T-helper 1 cell treated with Interleukin-12 subunit alpha and Interleukin-12 subunit beta and Interleukin-4 antibody, amounts not matched to agents 30 μg/mL and 1 μg/mL, for 36 hours (primary cell): ENCODE data around the gene NEDD4L.
"Not testable (repeated sequence)": the region's sequence is repeated elsewhere in the genome, so short reads cannot be mapped to it uniquely, and the experiment has no call there.

Experiments
- H3K27ac Mint-ChIP-seq: one replicate; pipeline ENCODE4 v1.8.0; 2021; ENCODE audit warnings: mild to moderate bottlenecking, mixed read lengths
- H3K27me3 Mint-ChIP-seq: one replicate; pipeline ENCODE4 v1.8.0; 2021; ENCODE audit warnings: low read depth, mixed read lengths
- H3K36me3 Mint-ChIP-seq: one replicate; pipeline ENCODE4 v1.8.0; 2021; ENCODE audit warnings: low read depth, mixed read lengths
- H3K4me1 Mint-ChIP-seq: one replicate; pipeline ENCODE4 v1.8.0; 2021; ENCODE audit warnings: low read depth, mixed read lengths
- H3K4me3 Mint-ChIP-seq: one replicate; pipeline ENCODE4 v1.8.0; 2021; ENCODE audit warnings: mild to moderate bottlenecking, moderate library complexity, mixed read lengths
- H3K9me3 Mint-ChIP-seq: one replicate; pipeline ENCODE4 v1.8.0; 2021; ENCODE audit warnings: mixed read lengths

The NEDD4L gene

GRCh38 chr18:58418361-58418760 lies 374.3 kb downstream of the NEDD4L start:
- Mint-ChIP-seq H3K27me3 (peaks cover 9% of the 10 kb centered on the region), H3K4me3 (no peak overlapping the region), H3K36me3 (no peaks in the 10 kb centered on the region), H3K4me1 (no peaks in the 10 kb centered on the region), H3K9me3 (peaks cover 8% of the 10 kb centered on the region), H3K27ac (no peak overlapping the region)

DNA sequence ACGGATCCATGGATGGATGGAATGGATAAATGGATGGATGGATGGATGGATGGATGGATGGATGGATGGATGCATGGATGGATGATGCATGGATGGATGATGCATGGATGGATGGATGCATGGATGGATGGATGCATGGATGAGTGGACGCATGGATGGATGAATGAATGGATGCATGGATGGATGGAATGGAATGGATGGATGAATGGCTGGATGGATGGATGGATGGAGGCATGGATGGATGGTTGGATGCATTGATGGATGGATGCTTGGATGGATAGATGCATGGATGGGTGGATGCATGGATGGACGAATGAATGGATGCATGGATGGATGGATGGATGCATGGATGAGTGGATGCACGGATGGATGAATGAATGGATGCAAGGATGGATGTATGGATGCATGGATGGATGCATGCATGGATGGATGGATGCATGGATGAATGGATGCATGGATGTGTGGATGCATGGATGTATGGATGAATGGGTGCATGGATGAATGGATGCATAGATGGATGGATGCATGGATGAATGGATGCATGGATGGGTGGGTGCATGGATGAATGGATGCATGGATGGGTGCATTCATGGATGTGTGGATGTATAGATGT lies 375.7 kb downstream of the NEDD4L start:
- no peak overlapping the region for H3K27ac Mint-ChIP-seq
- peaks cover 9% of the 10 kb centered on the region for H3K27me3 Mint-ChIP-seq
- no peaks in the 10 kb centered on the region for H3K4me1 Mint-ChIP-seq
- no peaks in the 10 kb centered on the region for H3K36me3 Mint-ChIP-seq
- H3K9me3 Mint-ChIP-seq = peaks cover 8% of the 10 kb centered on the region
- H3K4me3 Mint-ChIP-seq = no peak overlapping the region

DNA sequence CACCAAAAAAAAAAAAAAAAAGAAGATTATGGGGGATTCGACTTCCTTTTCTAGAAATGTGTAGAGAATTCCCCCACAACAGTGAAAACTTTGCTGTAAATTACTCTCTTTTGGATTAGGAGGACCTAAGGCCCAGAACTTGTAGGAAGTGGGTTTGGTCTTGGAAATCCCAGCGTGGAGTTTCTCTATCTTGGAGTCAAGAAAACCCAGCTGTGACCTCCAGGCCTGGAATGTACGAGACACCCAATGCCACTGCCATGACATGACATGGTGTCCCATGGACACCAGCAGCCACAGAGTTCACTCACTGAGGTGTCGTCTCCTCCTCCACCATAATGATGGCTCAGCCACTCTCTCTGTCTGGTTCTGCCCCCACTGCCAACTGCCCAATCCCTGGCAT lies 382.6 kb downstream of the NEDD4L start:
- Mint-ChIP-seq H3K4me1 (no peaks in the 10 kb centered on the region), H3K36me3 (no peaks in the 10 kb centered on the region), H3K4me3 (no peak overlapping the region), H3K27ac (no peak overlapping the region), H3K27me3 (peaks cover 3% of the 10 kb centered on the region), H3K9me3 (no peaks in the 10 kb centered on the region)

- Mint-ChIP-seq H3K27ac (no peak overlapping the region), H3K27me3 (peaks cover 3% of the 10 kb centered on the region), H3K4me1 (no peaks in the 10 kb centered on the region), H3K9me3 (no peaks in the 10 kb centered on the region), H3K36me3 (no peaks in the 10 kb centered on the region), H3K4me3 (no peak overlapping the region)
Measured at GRCh38 chr18:58427321-58427720, 383.3 kb downstream of the NEDD4L start.

DNA sequence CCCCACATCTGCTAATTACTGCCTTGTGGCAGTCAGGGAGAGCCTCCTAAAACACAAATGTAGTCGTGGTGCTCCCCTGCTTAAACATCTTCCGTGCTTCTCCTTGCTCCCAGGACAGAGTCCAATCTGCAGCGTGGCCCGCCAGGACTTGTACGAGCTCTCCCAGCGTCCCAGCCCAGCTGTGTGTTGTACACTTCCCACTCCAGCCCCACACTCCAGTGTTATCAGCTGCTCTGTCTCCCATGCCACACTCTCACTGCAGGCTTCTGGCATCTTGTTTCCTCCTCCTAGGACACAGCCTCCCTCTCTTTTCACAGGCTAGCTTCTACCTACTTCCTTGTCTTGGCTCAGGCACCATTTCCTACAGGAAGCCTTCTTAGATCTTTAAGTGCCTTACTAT lies 385.4 kb downstream of the NEDD4L start:
- Mint-ChIP-seq H3K27me3 (peaks cover 2% of the 10 kb centered on the region), H3K4me3 (no peak overlapping the region), H3K9me3 (no peaks in the 10 kb centered on the region), H3K27ac (no peak overlapping the region), H3K4me1 (no peaks in the 10 kb centered on the region), H3K36me3 (no peaks in the 10 kb centered on the region)

DNA sequence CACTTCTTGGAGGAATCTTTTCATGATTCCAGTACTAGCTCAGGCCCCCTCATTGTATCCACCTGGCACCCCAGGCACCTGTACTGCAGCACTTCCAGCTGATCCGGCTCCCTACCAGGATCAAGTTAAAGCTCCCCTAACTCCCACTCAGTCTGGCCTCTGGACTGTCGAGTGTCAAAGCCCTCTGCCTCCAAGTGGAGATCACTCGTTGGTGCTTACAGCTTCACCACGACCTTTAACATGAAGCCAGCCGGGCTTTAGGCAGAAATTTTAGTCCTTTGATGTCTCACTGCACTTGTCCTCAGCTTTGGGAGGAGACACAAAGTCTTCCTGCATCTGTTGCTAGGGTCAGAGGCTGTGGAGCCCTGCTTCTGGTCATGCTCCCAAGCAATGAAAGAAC lies 387.2 kb downstream of the NEDD4L start:
- Mint-ChIP-seq H3K4me3 (no peak overlapping the region), H3K27ac (no peak overlapping the region), H3K4me1 (no peaks in the 10 kb centered on the region), H3K9me3 (no peaks in the 10 kb centered on the region), H3K27me3 (peaks cover 11% of the 10 kb centered on the region), H3K36me3 (no peaks in the 10 kb centered on the region)

DNA sequence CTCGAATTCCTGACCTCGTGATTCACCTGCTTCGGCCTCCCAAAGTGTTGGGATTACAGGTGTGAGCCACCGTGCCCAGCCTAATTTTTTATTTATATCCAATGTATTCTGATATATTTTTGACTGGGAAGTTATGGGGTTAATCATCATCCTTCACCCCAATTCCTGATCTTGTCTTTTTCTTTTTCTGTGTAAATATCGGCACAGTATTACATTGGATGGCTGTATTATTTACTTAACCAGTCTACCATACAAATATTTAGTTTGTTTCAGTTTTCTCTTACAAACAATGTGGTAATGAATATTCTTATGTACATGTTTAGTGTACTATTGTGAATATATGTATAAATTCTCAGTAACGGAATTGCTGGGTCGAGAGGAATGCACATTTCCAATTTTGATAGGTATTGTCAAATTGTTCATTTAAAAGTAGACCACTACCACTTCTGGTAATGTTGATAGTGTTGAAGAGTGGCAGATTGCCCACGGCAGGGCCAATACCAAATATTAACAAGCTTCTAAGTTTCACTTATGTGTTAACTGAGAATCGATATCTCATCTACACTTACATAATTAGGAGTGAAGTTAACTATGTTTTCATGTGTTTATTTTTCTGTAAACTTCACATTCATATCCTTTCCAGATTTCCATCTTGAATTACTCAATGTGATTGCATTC lies 388.2 kb downstream of the NEDD4L start:
- H3K9me3 Mint-ChIP-seq = no peaks in the 10 kb centered on the region
- no peak overlapping the region for H3K27ac Mint-ChIP-seq
- no peaks in the 10 kb centered on the region for H3K4me1 Mint-ChIP-seq
- H3K27me3 Mint-ChIP-seq = peaks cover 11% of the 10 kb centered on the region
- H3K36me3 Mint-ChIP-seq = no peaks in the 10 kb centered on the region
- no peak overlapping the region for H3K4me3 Mint-ChIP-seq

- not testable (repeated sequence) for H3K27ac Mint-ChIP-seq
Measured at GRCh38 chr18:58435221-58436005, 391.4 kb downstream of the NEDD4L start.

GRCh38 chr18:58438161-58438957 lies 394.3 kb downstream of the NEDD4L start:
- peaks cover 11% of the 10 kb centered on the region for H3K27me3 Mint-ChIP-seq
- H3K9me3 Mint-ChIP-seq = no peaks in the 10 kb centered on the region
- H3K4me3 Mint-ChIP-seq = peak overlapping the region; percentile 80
- peaks cover 3% of the 10 kb centered on the region for H3K36me3 Mint-ChIP-seq
- peak overlapping the region; percentile 93 for H3K27ac Mint-ChIP-seq
- H3K4me1 Mint-ChIP-seq = peaks cover 17% of the 10 kb centered on the region

More at GRCh38 chr18:58435221-58436005, 391.4 kb downstream of the NEDD4L start:
- peaks cover 17% of the 10 kb centered on the region for H3K4me1 Mint-ChIP-seq
- H3K36me3 Mint-ChIP-seq, H3K4me3 Mint-ChIP-seq, H3K9me3 Mint-ChIP-seq: not testable (repeated sequence)
- peaks cover 11% of the 10 kb centered on the region for H3K27me3 Mint-ChIP-seq

DNA sequence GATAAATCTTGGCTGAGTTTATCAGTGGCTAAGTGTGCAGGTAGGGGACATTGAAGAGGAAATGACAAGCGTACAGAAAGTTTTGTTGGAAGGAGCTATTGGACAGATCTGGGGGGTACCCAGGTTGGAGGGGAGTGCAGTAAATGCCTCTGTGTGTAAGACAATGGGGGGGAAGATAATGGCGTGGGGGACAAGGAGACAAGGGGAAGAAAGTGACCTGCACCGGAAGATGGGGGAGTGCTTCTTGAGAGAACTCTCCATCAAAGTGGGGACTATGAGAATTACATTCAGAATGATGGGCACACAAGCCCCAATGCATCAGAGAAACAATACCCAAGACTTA lies 394.9 kb downstream of the NEDD4L start:
- Mint-ChIP-seq H3K27me3 (peaks cover 11% of the 10 kb centered on the region), H3K36me3 (peaks cover 3% of the 10 kb centered on the region), H3K9me3 (no peaks in the 10 kb centered on the region), H3K27ac (peak overlapping the region; percentile 93), H3K4me3 (peak overlapping the region; percentile 80), H3K4me1 (peaks cover 17% of the 10 kb centered on the region)

DNA sequence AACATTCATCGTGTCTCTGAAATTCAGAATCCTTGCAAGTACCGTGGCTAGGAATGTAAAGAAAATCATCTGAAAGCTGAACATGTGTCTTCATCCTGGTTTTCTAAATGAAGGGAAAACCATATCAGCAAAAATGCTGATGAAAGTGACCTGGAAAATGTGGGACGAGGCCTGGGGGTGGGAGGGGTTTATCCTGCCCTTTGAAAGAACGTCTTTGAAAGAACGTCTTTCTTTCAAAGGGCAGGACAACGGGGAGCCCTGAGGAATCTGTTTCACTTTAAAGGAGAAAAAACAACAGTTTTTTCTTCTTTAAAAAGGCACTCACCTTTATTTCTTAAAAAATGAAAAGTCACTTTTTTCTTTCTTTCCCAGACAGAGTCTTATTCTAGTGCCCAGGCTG lies 399.6 kb downstream of the NEDD4L start:
- Mint-ChIP-seq H3K36me3 (no peaks in the 10 kb centered on the region), H3K9me3 (no peaks in the 10 kb centered on the region), H3K27me3 (peaks cover 6% of the 10 kb centered on the region), H3K4me1 (peaks cover 6% of the 10 kb centered on the region), H3K27ac (no peak overlapping the region), H3K4me3 (no peak overlapping the region)

- Mint-ChIP-seq H3K9me3 (no peaks in the 10 kb centered on the region), H3K4me1 (no peaks in the 10 kb centered on the region), H3K27me3 (peaks cover 17% of the 10 kb centered on the region), H3K27ac (no peak overlapping the region), H3K4me3 (no peak overlapping the region), H3K36me3 (no peaks in the 10 kb centered on the region)
Measured at GRCh38 chr18:58446391-58447060, 402.5 kb downstream of the NEDD4L start.

- Mint-ChIP-seq H3K4me1 (no peaks in the 10 kb centered on the region), H3K36me3 (no peaks in the 10 kb centered on the region), H3K9me3 (no peaks in the 10 kb centered on the region), H3K4me3 (no peak overlapping the region), H3K27ac (no peak overlapping the region), H3K27me3 (peaks cover 17% of the 10 kb centered on the region)
Measured at GRCh38 chr18:58447402-58448095, 403.5 kb downstream of the NEDD4L start.
